ENCODE data around the gene BRPF1.
"Not testable (repeated sequence)": the region's sequence is repeated elsewhere in the genome, so short reads cannot be mapped to it uniquely, and the experiment has no call there.

BRPF1 gene

GRCh38 chr3:9770276-9770812 lies 38.8 kb downstream of the BRPF1 start:
- no peak for DNase-seq

DNA sequence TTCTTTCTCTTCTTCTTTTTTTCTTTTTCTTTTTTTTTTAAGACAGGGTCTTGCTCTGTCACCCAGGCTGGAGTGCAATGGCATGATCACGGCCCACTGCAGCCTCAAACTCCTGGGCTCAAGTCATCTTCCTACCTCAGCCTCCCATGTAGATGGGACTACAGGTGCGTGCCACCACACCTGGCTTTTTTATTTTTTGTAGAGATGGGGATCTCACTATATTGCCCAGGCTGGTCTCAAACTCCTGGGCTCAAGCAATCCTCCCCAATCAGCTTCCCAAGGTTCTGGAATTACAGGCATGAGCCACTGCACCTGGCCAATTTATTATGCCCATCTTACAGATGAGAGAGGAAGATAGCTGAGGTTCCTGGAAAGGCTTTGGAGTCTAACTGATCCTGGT lies 39.5 kb downstream of the BRPF1 start:
- DNase-seq: not testable (repeated sequence)

GRCh38 chr3:9776896-9777693 lies 45.6 kb downstream of the BRPF1 start:
- no peak for DNase-seq

DNA sequence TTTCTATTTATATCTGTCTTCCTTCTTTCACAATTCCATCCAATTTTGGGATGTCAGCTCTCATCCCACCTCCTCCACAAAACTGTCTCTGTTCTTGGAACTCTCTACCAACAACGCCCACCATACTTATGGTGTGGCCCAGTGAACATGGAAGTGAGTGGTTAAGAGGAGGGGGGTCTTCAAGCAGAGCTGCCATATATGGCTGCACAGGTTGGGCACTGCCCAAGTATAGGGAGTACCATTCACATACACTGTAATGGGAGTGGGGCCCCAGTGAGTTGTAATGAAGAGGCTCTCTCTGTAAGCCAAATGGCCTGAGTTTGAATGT lies 46.1 kb downstream of the BRPF1 start:
- DNase-seq: no peak

- peak; percentile 35 for DNase-seq
Measured at GRCh38 chr3:9778143-9779074, 46.9 kb downstream of the BRPF1 start.

DNA sequence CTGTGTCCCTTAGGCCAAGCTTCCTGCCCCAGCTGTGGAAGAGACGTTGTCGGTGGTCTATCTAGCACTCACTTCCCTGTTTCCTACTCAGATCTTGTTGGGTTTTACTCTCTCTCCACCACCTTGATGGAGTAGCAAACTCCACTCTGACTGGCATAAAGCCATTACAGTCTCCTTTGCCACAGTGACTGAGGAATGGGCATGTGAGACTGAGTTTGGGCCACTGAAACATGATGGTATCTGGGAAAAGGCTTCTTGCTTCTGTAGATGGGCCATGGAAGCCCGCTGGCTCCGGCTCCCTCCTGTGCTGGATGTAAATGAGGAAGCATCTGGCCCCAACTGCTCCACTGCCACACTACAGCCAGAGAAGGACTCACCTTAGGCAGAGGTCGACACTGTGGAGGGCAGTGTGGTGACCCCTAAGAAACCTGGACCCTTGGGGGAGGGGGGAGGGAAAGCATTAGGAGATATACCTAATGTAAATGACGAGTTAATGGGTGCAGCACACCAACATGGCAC lies 47.6 kb downstream of the BRPF1 start:
- DNase-seq: no peak

DNA sequence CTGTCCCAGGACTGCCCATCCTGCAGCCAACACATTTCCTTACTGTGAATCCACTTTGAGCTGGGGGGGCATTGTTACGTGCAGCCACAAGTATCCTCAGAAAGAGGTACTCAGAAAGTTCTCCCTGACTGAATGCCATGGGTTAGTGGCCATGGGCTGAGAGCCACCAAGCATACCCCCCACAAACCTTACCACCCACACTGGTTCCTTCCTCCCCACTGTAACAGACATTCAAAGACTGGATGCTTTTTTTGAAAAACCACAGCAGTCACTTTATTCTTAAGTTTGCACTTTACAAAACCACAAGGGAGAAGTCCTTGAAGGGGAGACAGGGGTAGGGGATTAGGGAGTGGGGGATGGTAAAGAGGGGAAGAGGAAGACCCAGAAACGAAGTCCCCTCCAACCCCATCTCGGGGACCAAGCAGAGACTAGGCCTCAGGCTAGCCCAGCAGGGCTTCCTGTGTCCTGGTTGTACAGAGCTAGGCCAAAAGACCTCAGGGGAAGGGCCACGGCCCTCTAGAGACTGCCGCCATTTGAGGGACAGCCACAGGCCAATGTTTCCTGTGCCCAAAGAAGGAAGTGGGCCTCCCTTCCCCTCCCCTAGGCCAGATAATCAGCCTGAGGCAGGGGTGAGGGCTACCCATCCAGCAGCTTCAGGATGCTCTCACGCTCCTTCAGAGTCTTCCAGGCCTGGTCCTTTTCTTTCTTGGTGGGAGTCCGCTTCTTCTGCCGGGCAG lies 48.4 kb downstream of the BRPF1 start:
- DNase-seq: no peak

GRCh38 chr3:9780458-9780812 lies 48.9 kb downstream of the BRPF1 start:
- no peak for DNase-seq

GRCh38 chr3:9780910-9781309 lies 49.4 kb downstream of the BRPF1 start:
- no peak for DNase-seq

DNA sequence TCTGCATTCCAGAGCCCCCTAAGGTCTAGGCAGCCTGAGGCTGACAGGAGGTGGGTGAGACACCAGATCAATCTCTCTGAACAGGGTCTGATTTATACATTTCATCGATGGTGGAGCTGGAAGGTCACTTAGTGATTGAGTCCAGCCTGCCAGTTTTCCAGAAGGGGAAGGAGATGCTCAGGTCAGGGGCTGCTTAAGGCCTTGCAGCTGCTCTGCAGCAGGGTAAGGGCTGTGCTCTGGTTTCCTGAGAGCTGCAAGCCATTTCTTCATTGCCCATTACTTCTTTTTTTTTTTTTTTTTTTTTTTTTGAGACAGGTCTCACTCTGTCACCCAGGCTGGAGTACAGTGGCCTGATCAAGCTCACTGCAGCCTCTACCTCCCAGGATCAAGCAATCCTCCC lies 50.0 kb downstream of the BRPF1 start:
- DNase-seq: no peak

- DNase-seq: no peak
Measured at GRCh38 chr3:9781978-9782603, 50.6 kb downstream of the BRPF1 start.

- DNase-seq: no peak
Measured at GRCh38 chr3:9782770-9783169, 51.2 kb downstream of the BRPF1 start.

DNA sequence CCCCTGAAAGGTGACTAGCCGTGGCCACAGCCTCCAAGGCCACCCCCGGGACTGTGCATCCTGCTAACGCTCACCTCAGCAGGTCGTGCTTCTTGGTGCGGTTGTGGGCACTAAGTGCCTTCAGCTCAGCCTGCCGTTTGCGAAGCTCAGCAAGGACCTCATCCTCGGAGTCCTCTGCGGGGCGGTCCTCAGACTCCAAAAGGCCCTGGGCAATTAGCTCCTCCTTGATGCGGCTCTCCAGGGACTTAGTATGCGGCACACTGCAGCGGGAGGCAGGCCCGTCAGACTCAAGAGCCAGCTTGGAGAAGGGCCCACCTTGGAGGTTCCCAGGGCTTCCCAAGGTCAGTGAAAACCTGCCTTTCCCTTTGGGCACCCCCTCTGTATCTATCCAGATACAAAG lies 52.4 kb downstream of the BRPF1 start:
- no peak for DNase-seq

DNA sequence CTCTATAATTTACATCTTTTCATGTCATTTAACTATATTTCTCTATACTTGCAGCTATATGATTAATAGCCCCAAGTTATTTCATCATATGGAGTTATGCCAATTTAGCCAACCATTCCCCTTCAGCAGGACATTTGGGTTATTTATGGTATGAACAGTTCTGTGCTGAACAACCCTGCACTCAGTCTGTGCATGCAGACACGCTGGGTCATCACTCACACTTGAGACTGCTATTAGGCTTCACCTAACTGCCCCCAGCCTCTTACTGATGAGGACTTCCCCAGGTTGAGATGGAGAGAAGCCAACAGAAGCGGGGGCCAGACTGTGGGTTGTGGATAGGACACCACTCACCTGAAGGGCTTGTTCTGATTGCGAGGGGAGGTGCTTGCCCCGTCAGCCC lies 53.4 kb downstream of the BRPF1 start:
- peak; percentile 74 for DNase-seq

DNA sequence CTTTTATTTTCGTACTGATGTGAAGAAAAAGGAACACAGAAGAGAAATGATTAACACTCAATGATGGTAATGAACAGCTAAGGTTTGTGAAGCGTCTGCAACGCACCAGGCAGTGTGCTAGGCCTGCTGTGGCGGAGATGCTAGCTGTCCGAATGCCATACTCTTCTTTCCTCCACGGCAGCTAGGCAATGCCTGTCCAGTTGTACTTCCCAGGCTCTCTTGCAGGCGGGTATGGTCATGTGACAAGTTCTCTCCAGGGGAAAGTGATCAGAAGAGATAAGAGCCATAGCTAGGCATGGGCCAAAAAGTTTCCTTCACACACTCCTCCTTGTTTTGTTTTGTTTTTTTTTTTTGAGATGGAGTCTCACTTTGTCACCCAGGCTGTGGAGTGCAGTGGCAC lies 54.1 kb downstream of the BRPF1 start:
- no peak for DNase-seq

DNA sequence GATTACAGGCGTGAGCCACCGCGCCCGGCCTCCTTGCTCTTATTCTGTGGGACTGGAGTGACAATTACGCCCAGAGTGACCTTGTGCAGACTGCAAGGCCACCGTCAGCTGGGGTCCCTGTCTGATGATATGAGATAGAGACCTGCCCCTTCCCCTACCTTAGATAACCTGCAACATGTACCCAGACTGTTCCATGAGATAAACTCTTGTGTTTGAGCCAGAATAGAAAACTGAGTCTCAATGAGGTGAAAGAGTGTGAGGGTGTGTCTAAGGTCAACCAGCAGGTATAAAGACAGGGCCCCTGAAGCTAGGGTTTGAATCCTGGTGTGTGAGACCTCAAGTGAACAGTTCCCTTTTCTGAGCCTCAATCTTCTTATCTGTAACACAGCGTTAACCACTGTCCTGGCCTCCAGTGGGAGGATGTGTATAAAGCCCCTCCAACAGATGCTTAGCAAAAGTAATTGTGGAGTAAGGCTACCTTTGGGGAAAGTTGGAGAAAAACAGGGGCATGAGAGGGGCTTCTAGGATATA lies 54.7 kb downstream of the BRPF1 start:
- no peak for DNase-seq

- DNase-seq: no peak
Measured at GRCh38 chr3:9786825-9787669, 55.5 kb downstream of the BRPF1 start.

DNA sequence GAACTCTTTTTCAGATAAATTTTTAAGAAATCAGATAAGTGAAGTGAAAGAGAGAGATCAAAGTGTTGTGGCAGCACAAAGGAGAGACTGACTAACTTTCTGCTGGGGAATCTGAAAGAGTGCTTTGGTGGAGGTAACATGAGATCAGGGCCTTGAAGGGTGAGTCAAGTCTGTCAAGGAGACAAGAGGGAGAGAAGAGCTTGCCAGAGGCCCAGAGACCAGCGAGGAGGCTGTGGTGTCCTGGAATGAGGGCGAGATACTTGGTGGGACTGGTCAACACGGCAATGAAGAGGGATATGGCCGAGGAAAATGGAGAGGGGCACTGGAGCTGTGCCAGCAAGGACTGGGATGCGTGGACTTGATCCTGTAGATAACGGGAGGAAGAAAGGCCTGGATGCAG lies 56.2 kb downstream of the BRPF1 start:
- no peak for DNase-seq

DNA sequence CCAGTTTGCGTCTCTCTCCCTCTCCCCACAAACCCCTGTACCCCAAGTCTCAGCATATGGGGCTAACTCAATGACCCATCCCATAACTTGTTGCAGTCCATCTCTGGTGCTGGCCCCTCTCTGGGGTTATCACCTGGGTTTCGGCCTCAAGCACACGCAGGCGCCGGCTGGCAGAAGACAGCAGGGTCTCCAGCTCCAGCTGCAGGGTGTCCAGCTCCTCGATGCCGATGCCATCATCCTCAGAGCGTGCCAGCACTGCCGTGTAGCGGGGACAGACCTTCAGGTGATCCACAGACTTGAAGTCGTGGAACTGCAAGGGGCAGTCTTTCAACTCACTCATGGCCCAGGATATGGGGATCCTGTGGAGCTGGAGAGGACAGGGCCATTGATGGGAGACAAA lies 59.6 kb downstream of the BRPF1 start:
- no peak for DNase-seq

DNA sequence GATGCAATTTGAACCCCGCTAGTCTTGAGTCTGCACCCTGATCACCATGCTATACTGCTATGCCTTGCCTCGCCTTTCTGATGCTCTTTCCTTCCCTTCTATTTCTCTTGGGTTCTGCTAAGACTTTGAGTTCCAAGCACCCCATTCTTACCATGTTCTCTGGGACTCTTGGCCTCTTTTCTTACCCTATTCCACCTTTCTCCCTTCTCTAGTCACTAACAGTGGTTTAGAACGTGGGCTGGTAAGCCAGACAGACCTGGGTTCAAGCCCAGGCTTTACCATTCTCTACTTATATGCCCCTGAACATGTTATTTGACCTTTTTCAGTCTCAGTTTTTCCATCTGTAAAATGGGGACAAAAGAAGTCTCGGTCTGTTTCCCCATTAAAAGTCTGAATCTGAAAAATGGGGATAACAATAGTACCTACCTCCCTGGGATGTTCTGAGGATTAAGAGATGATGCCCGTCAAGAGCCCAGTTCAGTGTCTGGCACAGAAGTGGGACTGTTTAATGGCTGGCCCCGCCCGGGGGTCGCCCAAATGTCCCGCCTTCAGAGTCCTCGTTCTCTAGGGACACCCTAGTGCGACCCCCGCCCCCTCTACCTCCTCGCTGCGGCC lies 60.4 kb downstream of the BRPF1 start:
- DNase-seq: no peak

Measured in fibroblast of skin of scalp (primary cell).